Dorsolateral prefrontal cortex (tissue), 118 donors: ENCODE data around the gene RUVBL2. TPM values are rescaled to one million over a fixed set of nuclear protein-coding genes. Genes with fewer than 3 reads are reported as not detected.

Source experiments
- microRNA-seq, 43 experiments: library from miRNA; unstranded; fragments of <30 nt; microRNA quantifications; one replicate each; pipeline ENCODE4 v1.2.0, GENCODE V29; 2022
- total RNA-seq, 120 experiments: library from RNA; stranded (reverse); gene quantifications; one replicate each; pipeline versions ENCODE4 v1.2.3 to v1.2.4, GENCODE V29; 2022

The RUVBL2 gene
- total RNA-seq, 120 experiments from 2014 or later, result 39.7 to 85.0 (median 53.9) TPM

Small RNA genes within 50 kb of the gene (microRNA-seq; reads per million reads assigned to microRNA genes)
- 0 to 1.9 (median 0) reads per million in 43 experiments for gene MIR6798

Other genes starting within 250 kb of the RUVBL2 start
- 1 to 10 TPM in 75 of 120 experiments, under 1 TPM in 40, not detected in 5; 0.31 to 9.5 (median 1.3) TPM for gene IZUMO1, start 247.0 kb upstream of the RUVBL2 start, total RNA-seq
- gene FUT1, start 241.2 kb upstream of the RUVBL2 start, total RNA-seq, result 10 to 100 TPM in 1 of 120 experiments, 1 to 10 TPM in 119; 1.8 to 11.1 (median 5.1) TPM
- not detected for gene FGF21, start 238.4 kb upstream of the RUVBL2 start, total RNA-seq
- gene BCAT2, start 182.9 kb upstream of the RUVBL2 start, total RNA-seq, result 10 to 100 TPM; 22.7 to 81.8 (median 38.3) TPM
- gene HSD17B14, start 157.4 kb upstream of the RUVBL2 start, total RNA-seq, result 10 to 100 TPM; 13.0 to 46.6 (median 23.0) TPM
- 10 to 100 TPM in 15 of 120 experiments, 1 to 10 TPM in 105; 1.2 to 16.5 (median 5.6) TPM for gene PLEKHA4, start 125.3 kb upstream of the RUVBL2 start, total RNA-seq
- 100 to 1,000 TPM in 2 of 120 experiments, 10 to 100 TPM in 118; 16.8 to 138 (median 25.5) TPM for gene PPP1R15A, start 121.5 kb upstream of the RUVBL2 start, total RNA-seq
- 1 to 10 TPM in 98 of 120 experiments, under 1 TPM in 20, not detected in 2; 0.28 to 7.6 (median 2.2) TPM for gene TULP2, start 95.1 kb upstream of the RUVBL2 start, total RNA-seq
- gene NUCB1, start 93.6 kb upstream of the RUVBL2 start, total RNA-seq, result 100 to 1,000 TPM; 123 to 249 (median 172) TPM
- 1 to 10 TPM in 102 of 120 experiments, under 1 TPM in 8, not detected in 10; 0.60 to 6.2 (median 2.2) TPM for gene DHDH, start 60.2 kb upstream of the RUVBL2 start, total RNA-seq
- gene BAX, start 39.0 kb upstream of the RUVBL2 start, total RNA-seq, result 10 to 100 TPM; 24.4 to 60.6 (median 39.2) TPM
- gene FTL, start 28.6 kb upstream of the RUVBL2 start, total RNA-seq, result 1,000 to 10,000 TPM in 102 of 120 experiments, 100 to 1,000 TPM in 18; 795 to 2,828 (median 1,249) TPM
- 10 to 100 TPM; 17.6 to 67.9 (median 37.0) TPM for gene GYS1, start 578 bp upstream of the RUVBL2 start, total RNA-seq
- 1 to 10 TPM in 1 of 120 experiments, not detected in 119; 1.9 TPM for gene LHB, start 23.2 kb downstream of the RUVBL2 start, total RNA-seq
- gene CGB3, start 30.4 kb downstream of the RUVBL2 start, total RNA-seq, result not detected
- under 1 TPM in 1 of 120 experiments, not detected in 119; 0.68 TPM for gene CGB2, start 38.0 kb downstream of the RUVBL2 start, total RNA-seq
- gene CGB1, start 43.0 kb downstream of the RUVBL2 start, total RNA-seq, result not detected
- gene CGB5, start 50.0 kb downstream of the RUVBL2 start, total RNA-seq, result not detected
- gene CGB8, start 55.2 kb downstream of the RUVBL2 start, total RNA-seq, result not detected
- 1 to 10 TPM in 1 of 120 experiments, under 1 TPM in 6, not detected in 113; 0.49 to 1.5 (median 0.59) TPM for gene CGB7, start 63.9 kb downstream of the RUVBL2 start, total RNA-seq
- not detected for gene NTF4, start 70.9 kb downstream of the RUVBL2 start, total RNA-seq
- under 1 TPM in 5 of 120 experiments, not detected in 115; 0.10 to 0.25 (median 0.17) TPM for gene KCNA7, start 78.8 kb downstream of the RUVBL2 start, total RNA-seq
- 100 to 1,000 TPM; 217 to 495 (median 342) TPM for gene SNRNP70, start 91.6 kb downstream of the RUVBL2 start, total RNA-seq
- 10 to 100 TPM; 15.5 to 61.0 (median 36.9) TPM for gene LIN7B, start 120.5 kb downstream of the RUVBL2 start, total RNA-seq
- gene C19orf73, start 125.3 kb downstream of the RUVBL2 start, total RNA-seq, result 1 to 10 TPM in 119 of 120 experiments, not detected in 1; 1.5 to 6.6 (median 3.2) TPM
- gene PPFIA3, start 125.7 kb downstream of the RUVBL2 start, total RNA-seq, result 100 to 1,000 TPM in 3 of 120 experiments, 10 to 100 TPM in 117; 24.9 to 116 (median 84.0) TPM
- 1 to 10 TPM in 96 of 120 experiments, under 1 TPM in 24; 0.26 to 5.0 (median 1.5) TPM for gene HRC, start 161.5 kb downstream of the RUVBL2 start, total RNA-seq
- gene TRPM4, start 163.9 kb downstream of the RUVBL2 start, total RNA-seq, result 10 to 100 TPM in 119 of 120 experiments, 1 to 10 TPM in 1; 7.3 to 29.5 (median 16.3) TPM